ENCODE results near the gene PRKN.

DNA sequence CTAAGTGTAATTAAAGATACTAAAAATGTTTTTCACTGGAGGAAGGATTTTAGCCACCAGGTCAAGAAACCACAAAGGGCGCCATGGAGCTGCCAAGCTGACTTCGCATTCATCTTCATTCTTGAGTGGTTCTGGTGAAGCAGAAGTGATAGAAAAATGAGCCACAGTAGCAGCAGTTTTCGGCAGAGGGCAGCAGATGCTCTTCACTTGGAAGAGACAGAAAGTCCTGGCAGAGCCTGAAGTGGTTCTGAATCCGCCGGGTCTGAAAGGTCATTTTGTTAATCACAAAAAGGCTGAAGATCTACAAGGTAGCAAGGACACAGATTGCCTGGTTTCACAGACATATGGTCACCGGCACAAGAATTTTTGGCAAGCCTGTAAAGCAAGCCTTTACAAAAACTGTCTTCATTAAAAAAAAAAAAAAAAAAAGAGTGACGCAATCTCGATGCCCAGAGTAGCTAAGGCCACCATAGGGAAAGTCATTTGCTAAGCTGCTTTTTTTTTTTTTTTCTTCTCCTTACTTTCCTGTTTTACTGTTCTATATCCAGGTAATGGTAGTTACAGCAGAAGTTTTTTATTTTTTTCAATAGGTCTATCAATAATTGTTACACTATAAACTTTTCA, 1108.6 kb downstream of the PRKN start:
- TF ChIP-seq, protein P1, sequence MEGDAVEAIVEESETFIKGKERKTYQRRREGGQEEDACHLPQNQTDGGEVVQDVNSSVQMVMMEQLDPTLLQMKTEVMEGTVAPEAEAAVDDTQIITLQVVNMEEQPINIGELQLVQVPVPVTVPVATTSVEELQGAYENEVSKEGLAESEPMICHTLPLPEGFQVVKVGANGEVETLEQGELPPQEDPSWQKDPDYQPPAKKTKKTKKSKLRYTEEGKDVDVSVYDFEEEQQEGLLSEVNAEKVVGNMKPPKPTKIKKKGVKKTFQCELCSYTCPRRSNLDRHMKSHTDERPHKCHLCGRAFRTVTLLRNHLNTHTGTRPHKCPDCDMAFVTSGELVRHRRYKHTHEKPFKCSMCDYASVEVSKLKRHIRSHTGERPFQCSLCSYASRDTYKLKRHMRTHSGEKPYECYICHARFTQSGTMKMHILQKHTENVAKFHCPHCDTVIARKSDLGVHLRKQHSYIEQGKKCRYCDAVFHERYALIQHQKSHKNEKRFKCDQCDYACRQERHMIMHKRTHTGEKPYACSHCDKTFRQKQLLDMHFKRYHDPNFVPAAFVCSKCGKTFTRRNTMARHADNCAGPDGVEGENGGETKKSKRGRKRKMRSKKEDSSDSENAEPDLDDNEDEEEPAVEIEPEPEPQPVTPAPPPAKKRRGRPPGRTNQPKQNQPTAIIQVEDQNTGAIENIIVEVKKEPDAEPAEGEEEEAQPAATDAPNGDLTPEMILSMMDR (IDR thresholded peaks at IDR 0.05), result peak in 1 of 6 experiments; percentile 5
- TF ChIP-seq POLR2A (IDR thresholded peaks at IDR 0.05), result no peak
